ENCODE measurements around the gene CEBPE. TPM values are rescaled to one million over a fixed set of nuclear protein-coding genes. Genes with fewer than 3 reads are reported as not detected.

The CEBPE gene
- total RNA-seq, 2 donors from 2014 or later = not detected

GRCh38 chr14:23131482-23131881, 12.4 kb upstream of the CEBPE start:
- Histone ChIP-seq H3K9me3 (no peaks in the 10 kb centered on the region), H3K36me3 (no peaks in the 10 kb centered on the region), H3K4me1 (no peaks in the 10 kb centered on the region), H3K4me3 (no peak overlapping the region), H3K27ac (no peak overlapping the region), H3K9ac (ENCODE audit: low read depth in 2 of 2, low read length in 2 of 2) (no peak overlapping the region), H3K27me3 (no peaks in the 10 kb centered on the region)
- no peak for DNase-seq
- intact Hi-C loops (cut with DNase I) = no loop called here
- no peak for TF ChIP-seq CTCF (IDR thresholded peaks at IDR 0.05)

- DNase-seq = no peak
- Histone ChIP-seq H3K4me3 (no peak overlapping the region), H3K4me1 (no peaks in the 10 kb centered on the region), H3K9me3 (no peaks in the 10 kb centered on the region), H3K27ac (no peak overlapping the region), H3K9ac (ENCODE audit: low read depth in 2 of 2, low read length in 2 of 2) (no peak overlapping the region), H3K27me3 (no peaks in the 10 kb centered on the region), H3K36me3 (no peaks in the 10 kb centered on the region)
- intact Hi-C loops (cut with DNase I) = no loop called here
- TF ChIP-seq CTCF (IDR thresholded peaks at IDR 0.05) = no peak
Observed at GRCh38 chr14:23130871-23131270, 11.8 kb upstream of the CEBPE start.

- H3K27me3 ChIP-seq = no peaks in the 10 kb centered on the region
- no peaks in the 10 kb centered on the region for H3K4me1 ChIP-seq
- no peak for TF ChIP-seq CTCF (IDR thresholded peaks at IDR 0.05)
- no peak overlapping the region for H3K4me3 ChIP-seq
- no peaks in the 10 kb centered on the region for H3K36me3 ChIP-seq
- no peak for DNase-seq
- H3K9ac ChIP-seq (ENCODE audit: low read depth in 2 of 2, low read length in 2 of 2) = no peak overlapping the region
- H3K27ac ChIP-seq = no peak overlapping the region
- intact Hi-C loops (cut with DNase I) = loop anchor here (10.0 kb wide), 1 partner anchor 165 kb away; no protein-coding TSS in a partner anchor
- H3K9me3 ChIP-seq = no peaks in the 10 kb centered on the region
Observed at GRCh38 chr14:23129759-23130316, 10.8 kb upstream of the CEBPE start.

GRCh38 chr14:23128969-23129758, 10.1 kb upstream of the CEBPE start:
- intact Hi-C loops (cut with DNase I) = loop anchor here (10.0 kb wide), 1 partner anchor 166 kb away; no protein-coding TSS in a partner anchor
- no peak overlapping the region for H3K27ac ChIP-seq
- no peak for DNase-seq
- H3K36me3 ChIP-seq = no peaks in the 10 kb centered on the region
- no peaks in the 10 kb centered on the region for H3K27me3 ChIP-seq
- H3K4me1 ChIP-seq = no peaks in the 10 kb centered on the region
- H3K9ac ChIP-seq (ENCODE audit: low read depth in 2 of 2, low read length in 2 of 2) = no peak overlapping the region
- no peaks in the 10 kb centered on the region for H3K9me3 ChIP-seq
- no peak overlapping the region for H3K4me3 ChIP-seq
- no peak for TF ChIP-seq CTCF (IDR thresholded peaks at IDR 0.05)

- intact Hi-C loops (cut with DNase I) = loop anchor here (10.0 kb wide), 1 partner anchor 167 kb away; no protein-coding TSS in a partner anchor
- H3K9ac ChIP-seq (ENCODE audit: low read depth in 2 of 2, low read length in 2 of 2) = no peak overlapping the region
- H3K9me3 ChIP-seq = no peaks in the 10 kb centered on the region
- no peak overlapping the region for H3K27ac ChIP-seq
- no peaks in the 10 kb centered on the region for H3K27me3 ChIP-seq
- no peak for TF ChIP-seq CTCF (IDR thresholded peaks at IDR 0.05)
- H3K4me3 ChIP-seq = no peak overlapping the region
- no peaks in the 10 kb centered on the region for H3K4me1 ChIP-seq
- no peaks in the 10 kb centered on the region for H3K36me3 ChIP-seq
- no peak for DNase-seq
Observed at GRCh38 chr14:23127861-23128260, 8.8 kb upstream of the CEBPE start.

Data from colonic mucosa (tissue), 4 donors.